ENCODE results near the gene XPR1. TPM values are rescaled to one million over a fixed set of nuclear protein-coding genes. Genes with fewer than 3 reads are reported as not detected.

The XPR1 gene
- polyA plus RNA-seq, 2 donors, result 2.4 to 3.9 TPM

- WGBS, 2 donors, result 70 to 80% methylated on average over 5 of the region's 5 CpGs
Observed at GRCh38 chr1:180762796-180763195, 131.0 kb downstream of the XPR1 start.

GRCh38 chr1:180765151-180765550 is 133.3 kb downstream of the XPR1 start:
- Histone ChIP-seq H3K9me3 (ENCODE audit: control insufficient read depth in 2 of 2, insufficient read depth in 1 of 2, low read depth in 1 of 2, low read length in 1 of 2) (no peaks in the 10 kb centered on the region), H3K36me3 (ENCODE audit: control insufficient read depth in 2 of 2, insufficient read depth in 2 of 2, low read length in 1 of 2) (no peaks in the 10 kb centered on the region), H3K4me3 (ENCODE audit: low read depth in 1 of 2, low read length in 2 of 2) (no peak overlapping the region), H3K4me1 (ENCODE audit: control insufficient read depth in 2 of 2, insufficient read depth in 2 of 2, low read length in 1 of 2) (no peaks in the 10 kb centered on the region), H3K27me3 (ENCODE audit: control insufficient read depth in 1 of 2, insufficient read depth in 2 of 2, low read length in 2 of 2) (no peaks in the 10 kb centered on the region), H3K27ac (ENCODE audit: low read depth in 2 of 2, low read length in 1 of 2) (no peak overlapping the region)
- WGBS, 2 donors, result 66 to 69% methylated on average over 2 of the region's 2 CpGs

More at GRCh38 chr1:180762796-180763195, 131.0 kb downstream of the XPR1 start:
- Histone ChIP-seq H3K4me1 (ENCODE audit: control insufficient read depth in 2 of 2, insufficient read depth in 2 of 2, low read length in 1 of 2) (no peaks in the 10 kb centered on the region), H3K9me3 (ENCODE audit: control insufficient read depth in 2 of 2, insufficient read depth in 1 of 2, low read depth in 1 of 2, low read length in 1 of 2) (no peaks in the 10 kb centered on the region), H3K36me3 (ENCODE audit: control insufficient read depth in 2 of 2, insufficient read depth in 2 of 2, low read length in 1 of 2) (no peaks in the 10 kb centered on the region), H3K4me3 (ENCODE audit: low read depth in 1 of 2, low read length in 2 of 2) (no peak overlapping the region), H3K27ac (ENCODE audit: low read depth in 2 of 2, low read length in 1 of 2) (no peak overlapping the region), H3K27me3 (ENCODE audit: control insufficient read depth in 1 of 2, insufficient read depth in 2 of 2, low read length in 2 of 2) (no peaks in the 10 kb centered on the region)

GRCh38 chr1:180769889-180770288 is 138.1 kb downstream of the XPR1 start:
- Histone ChIP-seq H3K27me3 (ENCODE audit: control insufficient read depth in 1 of 2, insufficient read depth in 2 of 2, low read length in 2 of 2) (no peaks in the 10 kb centered on the region), H3K27ac (ENCODE audit: low read depth in 2 of 2, low read length in 1 of 2) (no peak overlapping the region), H3K4me3 (ENCODE audit: low read depth in 1 of 2, low read length in 2 of 2) (no peak overlapping the region), H3K36me3 (ENCODE audit: control insufficient read depth in 2 of 2, insufficient read depth in 2 of 2, low read length in 1 of 2) (no peaks in the 10 kb centered on the region), H3K9me3 (ENCODE audit: control insufficient read depth in 2 of 2, insufficient read depth in 1 of 2, low read depth in 1 of 2, low read length in 1 of 2) (no peaks in the 10 kb centered on the region), H3K4me1 (ENCODE audit: control insufficient read depth in 2 of 2, insufficient read depth in 2 of 2, low read length in 1 of 2) (no peaks in the 10 kb centered on the region)

GRCh38 chr1:180773210-180773865 is 141.5 kb downstream of the XPR1 start:
- H3K27me3 ChIP-seq (ENCODE audit: control insufficient read depth in 1 of 2, insufficient read depth in 2 of 2, low read length in 2 of 2), result no peaks in the 10 kb centered on the region
- no peak overlapping the region for H3K4me3 ChIP-seq (ENCODE audit: low read depth in 1 of 2, low read length in 2 of 2)
- H3K4me1 ChIP-seq (ENCODE audit: control insufficient read depth in 2 of 2, insufficient read depth in 2 of 2, low read length in 1 of 2), result no peaks in the 10 kb centered on the region
- H3K9me3 ChIP-seq (ENCODE audit: control insufficient read depth in 2 of 2, insufficient read depth in 1 of 2, low read depth in 1 of 2, low read length in 1 of 2), result no peaks in the 10 kb centered on the region
- WGBS, 2 donors, result 84 to 96% methylated on average over 1 of the region's 1 CpG
- no peaks in the 10 kb centered on the region for H3K36me3 ChIP-seq (ENCODE audit: control insufficient read depth in 2 of 2, insufficient read depth in 2 of 2, low read length in 1 of 2)
- H3K27ac ChIP-seq (ENCODE audit: low read depth in 2 of 2, low read length in 1 of 2), result no peak overlapping the region

GRCh38 chr1:180775801-180776200 is 144.0 kb downstream of the XPR1 start:
- 65 to 80% methylated on average over 2 of the region's 2 CpGs for WGBS, 2 donors
- Histone ChIP-seq H3K27me3 (ENCODE audit: control insufficient read depth in 1 of 2, insufficient read depth in 2 of 2, low read length in 2 of 2) (no peaks in the 10 kb centered on the region), H3K4me1 (ENCODE audit: control insufficient read depth in 2 of 2, insufficient read depth in 2 of 2, low read length in 1 of 2) (no peaks in the 10 kb centered on the region), H3K4me3 (ENCODE audit: low read depth in 1 of 2, low read length in 2 of 2) (no peak overlapping the region), H3K9me3 (ENCODE audit: control insufficient read depth in 2 of 2, insufficient read depth in 1 of 2, low read depth in 1 of 2, low read length in 1 of 2) (no peaks in the 10 kb centered on the region), H3K27ac (ENCODE audit: low read depth in 2 of 2, low read length in 1 of 2) (no peak overlapping the region), H3K36me3 (ENCODE audit: control insufficient read depth in 2 of 2, insufficient read depth in 2 of 2, low read length in 1 of 2) (no peaks in the 10 kb centered on the region)

- H3K27ac ChIP-seq (ENCODE audit: low read depth in 2 of 2, low read length in 1 of 2), result no peak overlapping the region
- H3K4me1 ChIP-seq (ENCODE audit: control insufficient read depth in 2 of 2, insufficient read depth in 2 of 2, low read length in 1 of 2), result no peaks in the 10 kb centered on the region
- no peak overlapping the region for H3K4me3 ChIP-seq (ENCODE audit: low read depth in 1 of 2, low read length in 2 of 2)
- 56 to 91% methylated on average over 4 of the region's 4 CpGs for WGBS, 2 donors
- H3K9me3 ChIP-seq (ENCODE audit: control insufficient read depth in 2 of 2, insufficient read depth in 1 of 2, low read depth in 1 of 2, low read length in 1 of 2), result no peaks in the 10 kb centered on the region
- H3K36me3 ChIP-seq (ENCODE audit: control insufficient read depth in 2 of 2, insufficient read depth in 2 of 2, low read length in 1 of 2), result no peaks in the 10 kb centered on the region
- no peaks in the 10 kb centered on the region for H3K27me3 ChIP-seq (ENCODE audit: control insufficient read depth in 1 of 2, insufficient read depth in 2 of 2, low read length in 2 of 2)
Observed at GRCh38 chr1:180777072-180777689, 145.4 kb downstream of the XPR1 start.

- WGBS, 2 donors, result 78 to 94% methylated on average over 1 of the region's 1 CpG
- no peaks in the 10 kb centered on the region for H3K36me3 ChIP-seq (ENCODE audit: control insufficient read depth in 2 of 2, insufficient read depth in 2 of 2, low read length in 1 of 2)
- no peak overlapping the region for H3K4me3 ChIP-seq (ENCODE audit: low read depth in 1 of 2, low read length in 2 of 2)
- no peaks in the 10 kb centered on the region for H3K27me3 ChIP-seq (ENCODE audit: control insufficient read depth in 1 of 2, insufficient read depth in 2 of 2, low read length in 2 of 2)
- H3K27ac ChIP-seq (ENCODE audit: low read depth in 2 of 2, low read length in 1 of 2), result no peak overlapping the region
- H3K9me3 ChIP-seq (ENCODE audit: control insufficient read depth in 2 of 2, insufficient read depth in 1 of 2, low read depth in 1 of 2, low read length in 1 of 2), result no peaks in the 10 kb centered on the region
- H3K4me1 ChIP-seq (ENCODE audit: control insufficient read depth in 2 of 2, insufficient read depth in 2 of 2, low read length in 1 of 2), result no peaks in the 10 kb centered on the region
Observed at GRCh38 chr1:180778782-180779398, 147.1 kb downstream of the XPR1 start.

GRCh38 chr1:180779584-180779983 is 147.8 kb downstream of the XPR1 start:
- 96 to 99% methylated on average over 3 of the region's 3 CpGs for WGBS, 2 donors
- no peaks in the 10 kb centered on the region for H3K27me3 ChIP-seq (ENCODE audit: control insufficient read depth in 1 of 2, insufficient read depth in 2 of 2, low read length in 2 of 2)

GRCh38 chr1:180781718-180782117 is 149.9 kb downstream of the XPR1 start:
- Histone ChIP-seq H3K27me3 (ENCODE audit: control insufficient read depth in 1 of 2, insufficient read depth in 2 of 2, low read length in 2 of 2) (no peaks in the 10 kb centered on the region), H3K27ac (ENCODE audit: low read depth in 2 of 2, low read length in 1 of 2) (no peak overlapping the region), H3K4me1 (ENCODE audit: control insufficient read depth in 2 of 2, insufficient read depth in 2 of 2, low read length in 1 of 2) (no peaks in the 10 kb centered on the region), H3K4me3 (ENCODE audit: low read depth in 1 of 2, low read length in 2 of 2) (no peak overlapping the region), H3K36me3 (ENCODE audit: control insufficient read depth in 2 of 2, insufficient read depth in 2 of 2, low read length in 1 of 2) (no peaks in the 10 kb centered on the region), H3K9me3 (ENCODE audit: control insufficient read depth in 2 of 2, insufficient read depth in 1 of 2, low read depth in 1 of 2, low read length in 1 of 2) (no peaks in the 10 kb centered on the region)
- 94 to 96% methylated on average over 6 of the region's 6 CpGs for whole genome bisulfite sequencing, 2 donors

More at GRCh38 chr1:180779584-180779983, 147.8 kb downstream of the XPR1 start:
- Histone ChIP-seq H3K9me3 (ENCODE audit: control insufficient read depth in 2 of 2, insufficient read depth in 1 of 2, low read depth in 1 of 2, low read length in 1 of 2) (no peaks in the 10 kb centered on the region), H3K36me3 (ENCODE audit: control insufficient read depth in 2 of 2, insufficient read depth in 2 of 2, low read length in 1 of 2) (no peaks in the 10 kb centered on the region), H3K4me3 (ENCODE audit: low read depth in 1 of 2, low read length in 2 of 2) (no peak overlapping the region), H3K4me1 (ENCODE audit: control insufficient read depth in 2 of 2, insufficient read depth in 2 of 2, low read length in 1 of 2) (no peaks in the 10 kb centered on the region), H3K27ac (ENCODE audit: low read depth in 2 of 2, low read length in 1 of 2) (no peak overlapping the region)

GRCh38 chr1:180785291-180785690 is 153.5 kb downstream of the XPR1 start:
- Histone ChIP-seq H3K27ac (ENCODE audit: low read depth in 2 of 2, low read length in 1 of 2) (no peak overlapping the region), H3K27me3 (ENCODE audit: control insufficient read depth in 1 of 2, insufficient read depth in 2 of 2, low read length in 2 of 2) (no peaks in the 10 kb centered on the region), H3K36me3 (ENCODE audit: control insufficient read depth in 2 of 2, insufficient read depth in 2 of 2, low read length in 1 of 2) (no peaks in the 10 kb centered on the region), H3K4me3 (ENCODE audit: low read depth in 1 of 2, low read length in 2 of 2) (no peak overlapping the region), H3K9me3 (ENCODE audit: control insufficient read depth in 2 of 2, insufficient read depth in 1 of 2, low read depth in 1 of 2, low read length in 1 of 2) (no peaks in the 10 kb centered on the region), H3K4me1 (ENCODE audit: control insufficient read depth in 2 of 2, insufficient read depth in 2 of 2, low read length in 1 of 2) (no peaks in the 10 kb centered on the region)
- 83% methylated on average over 3 of the region's 3 CpGs for WGBS, 2 donors
